OCI-LY7 (cell line): ENCODE data around the gene EVI2A. TPM values are rescaled to one million over a fixed set of nuclear protein-coding genes. Genes with fewer than 3 reads are reported as not detected.
A peak's percentile ranks its signal among the peaks of the same experiment; 100 is the strongest.

Experiments used
- Bru-seq: library from RNA; stranded (reverse); fragments of 400-500 nt; gene quantifications from one replicate; lab custom pipeline; 2021; lab: Mats Ljungman, UMichigan
- BruChase-seq, 2 experiments: library from RNA; stranded (reverse); fragments of 400-500 nt; gene quantifications; one replicate each; lab custom pipeline; 2021; lab: Mats Ljungman, UMichigan
- BruUV-seq: library from RNA; stranded (reverse); fragments of 400-500 nt; replicated peaks from 2 replicates; lab custom pipeline; 2021; lab: Mats Ljungman, UMichigan
- CTCF ChIA-PET: fragments of 300-600 bp; sonication (Branson Sonifier 250); formaldehyde crosslinking; loops from one replicate; lab custom pipeline; 2022; ENCODE audit warnings: antibody characterized with exemption; ENCODE audit not compliant: unreplicated experiment; lab: Charles Lee
- POLR2A ChIA-PET: fragments of 300-600 bp; sonication (Branson Sonifier 250); formaldehyde crosslinking; loops from one replicate; lab custom pipeline; 2022; ENCODE audit warnings: antibody characterized with exemption; lab: Charles Lee
- DNase-seq: peaks from one replicate; pipeline ENCODE4 v3.0.0-alpha.2; 2015; ENCODE audit warnings: low spot score
- H2AFZ ChIP-seq: fragments of 200-600 bp; sonication (generic), shearing (Covaris generic); 2 replicates; pipeline ENCODE4 v1.6.1; 2014; ENCODE audit warnings: mild to moderate bottlenecking, antibody characterized with exemption, low read length, moderate library complexity
- H3K27ac ChIP-seq: fragments of 200-600 bp; sonication (generic); 2 replicates; pipeline ENCODE4 v1.5.1; 2014; ENCODE audit warnings: mixed run types, low read depth, mild to moderate bottlenecking, moderate library complexity, low read length, inconsistent platforms; ENCODE audit not compliant: poor library complexity, severe bottlenecking
- H3K36me3 ChIP-seq: fragments of 200-600 bp; sonication (generic); 2 replicates; pipeline ENCODE4 v1.6.1; 2014; ENCODE audit warnings: mild to moderate bottlenecking, antibody characterized with exemption, low read length, moderate library complexity, mixed read lengths; ENCODE audit not compliant: insufficient read depth
- H3K4me1 ChIP-seq: fragments of 200-600 bp; sonication (generic); 2 replicates; pipeline ENCODE4 v1.5.1; 2014; ENCODE audit warnings: mild to moderate bottlenecking, low read length; ENCODE audit not compliant: insufficient read depth, poor library complexity, severe bottlenecking
- H3K4me2 ChIP-seq: fragments of 200-600 bp; sonication (generic); 2 replicates; pipeline ENCODE4 v1.6.1; 2014; ENCODE audit warnings: mild to moderate bottlenecking, low read length
- H3K4me3 ChIP-seq: fragments of 200-600 bp; sonication (generic); 2 replicates; pipeline ENCODE4 v1.5.1; 2014; ENCODE audit warnings: mild to moderate bottlenecking, low read depth, low read length; ENCODE audit not compliant: poor library complexity, severe bottlenecking
- H3K79me2 ChIP-seq: fragments of 200-600 bp; sonication (generic); 2 replicates; pipeline ENCODE4 v1.6.1; 2016; ENCODE audit warnings: low read depth, mild to moderate bottlenecking, low read length, moderate library complexity, mixed read lengths; ENCODE audit not compliant: insufficient read depth
- H3K9me2 ChIP-seq: fragments of 200-600 bp; sonication (generic); 2 replicates; pipeline ENCODE4 v1.6.1; 2016; ENCODE audit warnings: mild to moderate bottlenecking, low read length, mixed read lengths; ENCODE audit not compliant: insufficient read depth
- H3K9me3 ChIP-seq: fragments of 200-600 bp; sonication (generic); 2 replicates; pipeline ENCODE4 v1.6.1; 2014; ENCODE audit warnings: mild to moderate bottlenecking, mixed run types, low read length, mixed read lengths
- H4K20me1 ChIP-seq: fragments of 200-600 bp; sonication (generic); 2 replicates; pipeline ENCODE4 v1.6.1; 2014; ENCODE audit warnings: mild to moderate bottlenecking, antibody characterized with exemption, low read length, moderate library complexity, mixed read lengths; ENCODE audit not compliant: insufficient read depth
- EZH2phosphoT487 ChIP-seq: fragments of 200-600 bp; sonication (generic); IDR thresholded peaks from 2 replicates; pipeline ENCODE4 v1.6.1; 2018; ENCODE audit warnings: low read depth, borderline replicate concordance, mild to moderate bottlenecking, mixed run types, antibody characterized with exemption, low read length, moderate library complexity, mixed read lengths
- intact Hi-C: fragments of 100-400 bp; cut with micrococcal nuclease; formaldehyde crosslinking; loops from one replicate; pipeline ENCODE4 v1.10.0; 2022; ENCODE audit not compliant: unreplicated experiment
- long read RNA-seq: library from polyadenylated mRNA; stranded (forward); transcript quantifications from one replicate; pipeline ENCODE4 v2.0.0, GENCODE V29; 2022
- total RNA-seq, 2 experiments: library from RNA; depleted of rRNA in 1 of 2; stranded (reverse); fragments of >200 nt in 1 of 2; shearing (Covaris generic) in 1 of 2; gene quantifications; 2 replicates each; pipeline ENCODE4 v1.2.3, GENCODE V29; 2014 to 2022
- TF ChIP-seq, protein P1 (sequence below): fragments of 200-600 bp; sonication (generic); conservative IDR thresholded peaks from 2 replicates; pipeline ENCODE4 v1.5.1; 2014; ENCODE audit warnings: mild to moderate bottlenecking, antibody characterized with exemption, low read length, moderate library complexity, mixed read lengths

The EVI2A gene, protein sequence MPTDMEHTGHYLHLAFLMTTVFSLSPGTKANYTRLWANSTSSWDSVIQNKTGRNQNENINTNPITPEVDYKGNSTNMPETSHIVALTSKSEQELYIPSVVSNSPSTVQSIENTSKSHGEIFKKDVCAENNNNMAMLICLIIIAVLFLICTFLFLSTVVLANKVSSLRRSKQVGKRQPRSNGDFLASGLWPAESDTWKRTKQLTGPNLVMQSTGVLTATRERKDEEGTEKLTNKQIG
- total RNA-seq (2014; rRNA removed; shearing (Covaris generic)) (11.6 and 14.1 TPM in 2 replicates), total RNA-seq (2022) (28.1 and 31.3 TPM in 2 replicates), Bru-seq, nascent RNA (percentile 98 among the genes with signal in this experiment), BruChase-seq, experiment 1, labeled RNA remaining after a 6-hour chase (percentile 56 among the genes with signal in this experiment), BruChase-seq, experiment 2, labeled RNA remaining after a 2-hour chase (percentile 89 among the genes with signal in this experiment)
- long read RNA-seq, transcript EVI2A-203 (2 exons, 1,854 nt), result major isoform, 35 of 41 reads
- long read RNA-seq, partial matches to known transcripts, result 2 of 41 reads
- long read RNA-seq, other reads (novel, unspliced or antisense), result 3 of 41 reads

DNA sequence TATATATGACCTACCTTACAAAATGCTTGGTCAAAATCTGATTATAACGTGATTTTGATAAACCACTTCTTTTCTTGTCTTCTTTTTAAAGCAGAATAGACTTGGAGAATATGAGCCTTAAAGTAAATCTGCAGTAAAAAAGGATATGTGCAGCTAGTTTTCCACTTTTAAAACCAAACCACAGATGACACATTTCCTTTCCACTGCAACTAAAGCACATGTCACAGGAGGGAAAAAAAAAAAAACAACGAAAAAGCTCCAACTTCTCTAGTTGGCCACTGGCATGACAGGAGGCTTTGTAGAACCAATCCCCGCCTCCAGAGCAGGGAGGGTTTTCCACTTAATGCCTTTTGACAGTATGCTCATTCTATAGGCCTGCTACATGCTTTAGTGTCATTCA, at the start of gene EVI2A:
Gene EVI2A (minus strand): TSS at position 142 of the 400 bp plus-strand sequence. CDS start 2,609 bp downstream, outside the sequence.
- intact Hi-C loops, result loop anchor here (1.0 kb wide), 1 partner anchor 12 kb away; no protein-coding TSS in a partner anchor
- POLR2A ChIA-PET, result interaction anchor here (0.7 to 1.0 kb wide), 3 partner anchors 10 to 317 kb away, joined by 3 to 5 read pairs (median 3); no protein-coding TSS in a partner anchor
- peak within 1 kb of the TSS; percentile 97 for H3K27ac ChIP-seq
- CTCF ChIA-PET, result no interaction called here
- TF ChIP-seq EZH2phosphoT487, result no peak
- TF ChIP-seq, protein P1, sequence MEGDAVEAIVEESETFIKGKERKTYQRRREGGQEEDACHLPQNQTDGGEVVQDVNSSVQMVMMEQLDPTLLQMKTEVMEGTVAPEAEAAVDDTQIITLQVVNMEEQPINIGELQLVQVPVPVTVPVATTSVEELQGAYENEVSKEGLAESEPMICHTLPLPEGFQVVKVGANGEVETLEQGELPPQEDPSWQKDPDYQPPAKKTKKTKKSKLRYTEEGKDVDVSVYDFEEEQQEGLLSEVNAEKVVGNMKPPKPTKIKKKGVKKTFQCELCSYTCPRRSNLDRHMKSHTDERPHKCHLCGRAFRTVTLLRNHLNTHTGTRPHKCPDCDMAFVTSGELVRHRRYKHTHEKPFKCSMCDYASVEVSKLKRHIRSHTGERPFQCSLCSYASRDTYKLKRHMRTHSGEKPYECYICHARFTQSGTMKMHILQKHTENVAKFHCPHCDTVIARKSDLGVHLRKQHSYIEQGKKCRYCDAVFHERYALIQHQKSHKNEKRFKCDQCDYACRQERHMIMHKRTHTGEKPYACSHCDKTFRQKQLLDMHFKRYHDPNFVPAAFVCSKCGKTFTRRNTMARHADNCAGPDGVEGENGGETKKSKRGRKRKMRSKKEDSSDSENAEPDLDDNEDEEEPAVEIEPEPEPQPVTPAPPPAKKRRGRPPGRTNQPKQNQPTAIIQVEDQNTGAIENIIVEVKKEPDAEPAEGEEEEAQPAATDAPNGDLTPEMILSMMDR, result no peak
- DNase-seq, result peak; percentile 89
- no peaks in the 10 kb centered on the region for H3K9me2 ChIP-seq
- peak within 1 kb of the TSS; percentile 93 for H3K4me2 ChIP-seq
- H3K36me3 ChIP-seq, result peaks cover 12% of the 10 kb centered on the region; the same call in 1 of the 2 replicates
- H3K4me3 ChIP-seq, result peak within 1 kb of the TSS; percentile 77
- H4K20me1 ChIP-seq, result no peaks in the 10 kb centered on the region
- peaks cover 59% of the 10 kb centered on the region for H3K79me2 ChIP-seq
- no peaks in the 10 kb centered on the region for H3K9me3 ChIP-seq
- peak within 1 kb of the TSS; percentile 1; the same call in 1 of the 2 replicates for H2AFZ ChIP-seq
- H3K4me1 ChIP-seq, result peaks cover 25% of the 10 kb centered on the region
- BruUV-seq, result no TSS peak

DNA sequence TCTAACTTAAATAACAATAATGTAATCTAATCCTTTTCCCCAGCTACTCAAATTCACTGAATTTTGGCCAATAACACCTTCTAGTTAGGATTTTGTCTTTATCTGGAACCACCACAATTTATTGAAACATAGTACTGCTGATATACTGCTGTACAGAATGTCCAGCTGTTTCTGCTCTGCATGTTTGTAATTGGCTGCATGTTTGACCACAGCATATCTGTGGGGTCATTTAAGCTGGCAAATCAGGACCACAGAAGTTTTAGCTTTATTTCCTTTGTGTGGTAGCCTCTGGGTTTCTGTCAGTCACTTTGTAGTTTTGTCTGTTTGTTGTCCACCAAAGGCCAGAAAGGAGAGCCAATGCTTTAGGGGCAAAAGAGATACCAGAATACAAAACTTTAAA, 47.8 kb upstream of the EVI2A start:
- DNase-seq, result no peak
- BruUV-seq, result no TSS peak
- no peaks in the 10 kb centered on the region for H3K9me2 ChIP-seq
- intact Hi-C loops, result no loop called here
- peaks cover 6% of the 10 kb centered on the region for H3K4me1 ChIP-seq
- TF ChIP-seq, protein P1, result no peak
- TF ChIP-seq EZH2phosphoT487, result no peak
- H4K20me1 ChIP-seq, result no peaks in the 10 kb centered on the region
- H3K36me3 ChIP-seq, result peaks cover 32% of the 10 kb centered on the region
- no peaks in the 10 kb centered on the region for H3K9me3 ChIP-seq
- ChIA-PET POLR2A (interaction anchor here (1.0 to 2.2 kb wide), 3 partner anchors 16 to 159 kb away, joined by 3 to 7 read pairs (median 3); no protein-coding TSS in a partner anchor), CTCF (no interaction called here)
- no peaks in the 10 kb centered on the region for H3K79me2 ChIP-seq
- H3K4me2 ChIP-seq, result no peak overlapping the region
- H3K27ac ChIP-seq, result no peak overlapping the region
- H3K4me3 ChIP-seq, result no peak overlapping the region
- H2AFZ ChIP-seq, result no peak overlapping the region
